ENCODE measurements around the gene B4GALT5.

The B4GALT5 gene

GRCh38 chr20:49597825-49598395, 115.8 kb downstream of the B4GALT5 start:
- DNase-seq, result no peak

- no peak for DNase-seq
These were observed 117.7 kb downstream of the B4GALT5 start for GRCh38 chr20:49595811-49596561.

- no peak for DNase-seq
These were observed 118.3 kb downstream of the B4GALT5 start for GRCh38 chr20:49595346-49595745.

GRCh38 chr20:49594931-49595315, 118.8 kb downstream of the B4GALT5 start:
- no peak for DNase-seq

DNA sequence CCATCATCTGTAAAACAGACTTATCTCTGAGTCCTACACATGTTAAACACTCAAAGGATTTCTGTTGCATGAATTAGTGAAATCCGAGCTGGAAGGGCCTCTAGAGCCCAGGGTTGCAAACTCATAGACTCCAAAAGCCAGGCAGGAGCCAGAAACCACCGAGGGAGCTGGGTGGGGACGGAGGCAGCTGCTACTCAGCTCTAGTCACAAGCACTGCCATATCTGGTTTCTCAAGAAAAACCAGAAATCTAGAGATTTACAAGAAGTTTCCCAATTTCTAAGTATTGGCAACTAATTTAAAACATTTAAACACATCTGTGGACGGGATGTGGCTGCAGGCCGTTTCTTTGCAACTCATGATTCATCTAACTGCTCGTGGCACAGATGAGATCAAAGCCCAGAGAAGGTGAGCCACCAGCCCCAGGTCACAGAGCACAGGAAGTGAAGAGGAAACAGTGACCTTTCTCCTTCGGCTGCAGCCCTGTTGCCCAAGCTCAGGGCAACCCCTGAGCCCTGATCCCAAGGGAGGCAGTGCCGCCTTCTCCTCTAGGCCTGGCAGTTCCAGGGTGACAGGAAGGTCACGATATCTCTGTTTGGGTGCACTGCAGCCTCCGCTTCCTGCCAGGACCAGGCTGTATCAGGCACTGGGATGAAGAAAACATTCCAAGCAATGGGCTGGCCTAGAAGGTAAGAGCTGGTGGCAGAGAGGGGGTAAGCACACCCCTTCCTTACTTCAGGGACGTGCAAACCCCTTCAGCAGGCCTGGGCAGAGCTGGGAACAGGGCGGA, 119.3 kb downstream of the B4GALT5 start:
- DNase-seq, result no peak

- no peak for DNase-seq
These were observed 120.1 kb downstream of the B4GALT5 start for GRCh38 chr20:49593466-49594142.

DNA sequence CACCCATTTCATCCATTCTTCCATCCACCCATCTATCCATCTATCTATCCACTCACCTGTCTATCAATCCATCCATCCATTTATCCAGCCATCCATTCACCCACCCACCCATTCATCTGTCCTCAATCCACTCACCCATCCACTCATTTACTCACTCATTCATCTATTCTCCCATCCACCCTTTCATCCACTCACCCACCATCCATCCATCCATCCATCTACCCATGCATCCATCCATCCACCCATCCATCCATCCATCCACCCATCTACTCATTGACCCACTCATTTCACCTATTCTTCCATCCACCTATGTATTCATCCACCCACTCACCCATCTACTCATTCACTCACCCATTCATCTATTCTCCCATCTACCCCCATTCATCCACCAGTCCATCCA, 121.6 kb downstream of the B4GALT5 start:
- DNase-seq, result no peak

- DNase-seq, result no peak
These were observed 122.3 kb downstream of the B4GALT5 start for GRCh38 chr20:49591217-49591865.

GRCh38 chr20:49590163-49591017, 123.3 kb downstream of the B4GALT5 start:
- no peak for DNase-seq

GRCh38 chr20:49589747-49590146, 123.9 kb downstream of the B4GALT5 start:
- DNase-seq, result no peak

GRCh38 chr20:49587111-49587570, 126.5 kb downstream of the B4GALT5 start:
- DNase-seq, result no peak

- DNase-seq, result no peak
These were observed 128.0 kb downstream of the B4GALT5 start for GRCh38 chr20:49585585-49586245.

DNA sequence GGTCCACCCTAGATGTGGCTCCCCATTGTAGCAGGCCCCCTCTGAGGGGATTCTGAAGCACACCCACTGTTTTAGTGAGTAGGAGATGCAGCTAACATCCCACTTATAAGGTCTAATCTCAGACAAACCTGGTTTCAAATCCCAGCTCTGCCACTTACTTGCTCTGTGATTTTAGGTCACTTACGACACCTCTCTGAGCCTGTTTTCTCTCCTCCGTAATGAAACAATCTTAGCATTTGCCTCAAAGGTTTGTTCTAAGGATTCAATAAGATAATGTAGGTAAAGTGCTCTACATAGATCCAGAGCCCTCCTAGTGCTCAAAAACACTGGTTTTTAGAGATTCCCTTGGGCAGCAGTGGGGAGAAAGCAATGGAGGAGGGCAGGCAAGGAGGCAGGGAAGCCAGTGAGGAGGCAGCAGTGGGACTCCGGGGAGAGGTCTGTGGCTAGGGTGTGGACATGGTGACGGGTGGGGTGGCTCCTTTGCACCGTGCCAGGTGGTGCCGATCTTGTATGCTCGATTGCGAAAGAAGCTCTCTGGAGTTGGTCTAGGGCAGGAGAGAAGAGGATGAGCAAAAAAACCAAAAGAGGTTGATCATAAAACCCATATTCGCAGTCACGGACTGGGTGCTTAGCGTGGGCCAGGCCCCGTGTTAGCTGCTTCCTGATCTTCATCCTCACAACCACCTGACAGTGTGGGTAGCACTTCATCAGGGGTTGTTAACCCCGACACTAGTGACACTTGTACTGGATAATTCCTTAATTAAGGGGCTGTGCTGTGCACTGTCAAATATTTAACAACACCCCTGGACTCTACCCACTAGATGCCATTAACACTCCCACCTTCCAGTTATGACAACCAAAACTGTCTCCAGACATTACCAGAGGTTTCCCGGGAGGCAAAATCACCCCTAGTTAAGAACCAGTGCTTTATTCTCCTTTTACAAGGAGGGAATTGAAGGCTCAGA, 129.0 kb downstream of the B4GALT5 start:
- DNase-seq, result no peak

DNA sequence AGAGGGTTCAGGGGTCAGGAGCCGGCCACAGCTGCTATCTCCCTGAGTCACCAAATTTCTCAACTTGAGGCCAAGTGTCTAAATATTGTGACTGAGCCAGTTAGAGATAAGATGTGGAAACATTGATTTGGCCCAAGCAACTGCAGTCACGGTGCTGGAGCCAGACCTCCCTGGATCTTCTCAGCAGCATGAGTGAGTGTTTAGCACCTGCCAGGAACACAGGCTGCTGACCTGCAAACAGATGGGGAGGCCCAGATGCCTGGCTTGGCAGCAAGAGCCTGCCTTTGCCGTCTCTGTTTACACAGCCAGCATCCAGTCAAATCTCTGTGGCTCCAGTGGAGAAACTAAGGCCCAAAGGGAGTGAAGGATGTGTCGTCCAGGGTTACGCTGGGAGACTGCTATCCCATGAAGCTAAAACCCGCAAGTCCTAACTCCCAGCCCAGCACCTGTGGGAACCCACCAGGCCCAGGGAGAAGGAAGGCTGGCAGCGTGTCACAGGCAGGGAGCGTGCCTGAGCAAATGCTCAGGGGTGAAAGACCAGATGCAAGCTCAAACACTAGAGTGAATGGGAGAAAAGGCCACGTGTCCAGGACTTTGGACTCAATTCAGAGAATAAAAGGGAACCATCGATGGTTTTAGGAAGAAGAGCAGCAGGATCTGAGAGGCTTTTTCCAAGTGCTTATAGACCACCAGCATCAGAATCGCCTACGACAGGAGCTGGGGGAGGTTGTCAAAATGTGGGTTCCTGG, 129.8 kb downstream of the B4GALT5 start:
- no peak for DNase-seq

GRCh38 chr20:49583343-49583668, 130.4 kb downstream of the B4GALT5 start:
- no peak for DNase-seq
